ENCODE data around the gene RHOV. TPM values are rescaled to one million over a fixed set of nuclear protein-coding genes. Genes with fewer than 3 reads are reported as not detected.

The RHOV gene
- total RNA-seq, 2 experiments from 2014 or later: 0.63 to 1.5 TPM

DNA sequence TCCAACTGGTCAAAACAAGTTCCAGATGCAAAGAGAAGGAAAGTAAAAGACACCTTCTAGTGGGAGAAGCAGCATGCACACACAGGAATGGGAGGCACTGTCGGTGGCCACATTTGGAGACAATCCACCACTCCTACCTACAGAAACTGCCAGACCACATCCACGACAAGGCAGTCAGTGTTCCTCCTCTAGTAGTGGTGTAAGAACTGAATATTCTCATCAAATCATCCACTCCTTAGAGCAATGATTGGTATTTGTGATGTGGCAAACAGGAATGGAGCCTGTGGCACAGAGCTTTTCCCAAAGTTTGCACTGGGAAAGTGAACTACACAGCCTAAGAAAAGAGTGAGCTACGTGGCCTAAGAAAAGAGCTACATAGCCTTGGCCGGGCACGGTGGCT is 35.3 kb downstream of the RHOV start:
- no peak overlapping the region for H2AFZ ChIP-seq (ENCODE audit: low read length)

DNA sequence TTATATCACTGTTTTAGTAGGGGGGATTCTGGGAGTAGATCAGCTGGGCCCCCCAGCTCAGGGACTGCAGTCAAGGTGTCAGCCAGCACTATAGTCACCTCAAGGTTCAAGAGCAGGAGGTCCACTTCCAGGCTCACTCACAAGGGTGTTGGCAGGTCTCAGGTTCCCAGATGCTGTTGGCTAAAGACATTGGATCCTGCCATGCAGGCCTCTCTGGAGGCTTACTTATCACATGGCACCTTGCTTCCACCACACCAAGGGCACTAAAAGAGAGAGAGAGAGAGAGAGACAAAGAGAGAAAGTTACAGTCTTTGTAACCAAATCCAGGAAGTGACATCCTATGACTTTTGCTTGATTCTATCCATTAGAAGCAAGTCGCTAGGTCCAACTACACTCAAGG is 38.0 kb downstream of the RHOV start:
- no peaks in the 10 kb centered on the region for H3K9me2 ChIP-seq (ENCODE audit: insufficient read depth, low read length)
- no peak overlapping the region for H3K4me3 ChIP-seq (ENCODE audit: low read depth, low read length, poor library complexity, severe bottlenecking)
- DNase-seq (ENCODE audit: low spot score): no peak
- H2AFZ ChIP-seq (ENCODE audit: low read length): no peak overlapping the region
- intact Hi-C loops (cut with micrococcal nuclease; ENCODE audit: unreplicated experiment): no loop called here
- H3K79me2 ChIP-seq (ENCODE audit: insufficient read depth, low read depth, low read length): no peaks in the 10 kb centered on the region
- no TSS peak for BruUV-seq (replicated peaks)
- H3K4me1 ChIP-seq (ENCODE audit: insufficient read depth, low read length, poor library complexity, severe bottlenecking): no peaks in the 10 kb centered on the region
- H4K20me1 ChIP-seq (ENCODE audit: insufficient read depth, low read length): no peaks in the 10 kb centered on the region
- POLR2A ChIA-PET: no interaction called here
- H3K27ac ChIP-seq (ENCODE audit: low read depth, low read length, poor library complexity, severe bottlenecking): no peak overlapping the region
- CTCF ChIA-PET (ENCODE audit: unreplicated experiment): no interaction called here
- H3K4me2 ChIP-seq (ENCODE audit: low read length): no peak overlapping the region
- TF ChIP-seq EZH2phosphoT487 (IDR thresholded peaks at IDR 0.05; ENCODE audit: borderline replicate concordance, low read depth, low read length): no peak
- TF ChIP-seq, protein P1, sequence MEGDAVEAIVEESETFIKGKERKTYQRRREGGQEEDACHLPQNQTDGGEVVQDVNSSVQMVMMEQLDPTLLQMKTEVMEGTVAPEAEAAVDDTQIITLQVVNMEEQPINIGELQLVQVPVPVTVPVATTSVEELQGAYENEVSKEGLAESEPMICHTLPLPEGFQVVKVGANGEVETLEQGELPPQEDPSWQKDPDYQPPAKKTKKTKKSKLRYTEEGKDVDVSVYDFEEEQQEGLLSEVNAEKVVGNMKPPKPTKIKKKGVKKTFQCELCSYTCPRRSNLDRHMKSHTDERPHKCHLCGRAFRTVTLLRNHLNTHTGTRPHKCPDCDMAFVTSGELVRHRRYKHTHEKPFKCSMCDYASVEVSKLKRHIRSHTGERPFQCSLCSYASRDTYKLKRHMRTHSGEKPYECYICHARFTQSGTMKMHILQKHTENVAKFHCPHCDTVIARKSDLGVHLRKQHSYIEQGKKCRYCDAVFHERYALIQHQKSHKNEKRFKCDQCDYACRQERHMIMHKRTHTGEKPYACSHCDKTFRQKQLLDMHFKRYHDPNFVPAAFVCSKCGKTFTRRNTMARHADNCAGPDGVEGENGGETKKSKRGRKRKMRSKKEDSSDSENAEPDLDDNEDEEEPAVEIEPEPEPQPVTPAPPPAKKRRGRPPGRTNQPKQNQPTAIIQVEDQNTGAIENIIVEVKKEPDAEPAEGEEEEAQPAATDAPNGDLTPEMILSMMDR (conservative IDR thresholded peaks at IDR 0.05; ENCODE audit: low read length): no peak
- no peaks in the 10 kb centered on the region for H3K9me3 ChIP-seq (ENCODE audit: low read length)
- H3K36me3 ChIP-seq (ENCODE audit: insufficient read depth, low read length): no peaks in the 10 kb centered on the region

More for the DNA sequence above, 35.3 kb downstream of the RHOV start:
- H3K4me3 ChIP-seq (ENCODE audit: low read depth, low read length, poor library complexity, severe bottlenecking): no peak overlapping the region
- H3K79me2 ChIP-seq (ENCODE audit: insufficient read depth, low read depth, low read length): no peaks in the 10 kb centered on the region
- H3K9me3 ChIP-seq (ENCODE audit: low read length): no peaks in the 10 kb centered on the region
- no peaks in the 10 kb centered on the region for H4K20me1 ChIP-seq (ENCODE audit: insufficient read depth, low read length)
- H3K27ac ChIP-seq (ENCODE audit: low read depth, low read length, poor library complexity, severe bottlenecking): no peak overlapping the region
- no peaks in the 10 kb centered on the region for H3K36me3 ChIP-seq (ENCODE audit: insufficient read depth, low read length)
- no TSS peak for BruUV-seq (replicated peaks)
- H3K4me1 ChIP-seq (ENCODE audit: insufficient read depth, low read length, poor library complexity, severe bottlenecking): no peaks in the 10 kb centered on the region
- no peaks in the 10 kb centered on the region for H3K9me2 ChIP-seq (ENCODE audit: insufficient read depth, low read length)
- no peak for DNase-seq (ENCODE audit: low spot score)
- CTCF ChIA-PET (ENCODE audit: unreplicated experiment): no interaction called here
- intact Hi-C loops (cut with micrococcal nuclease; ENCODE audit: unreplicated experiment): no loop called here
- no peak for TF ChIP-seq EZH2phosphoT487 (IDR thresholded peaks at IDR 0.05; ENCODE audit: borderline replicate concordance, low read depth, low read length)
- TF ChIP-seq, protein P1 (conservative IDR thresholded peaks at IDR 0.05; ENCODE audit: low read length): no peak
- POLR2A ChIA-PET: no interaction called here
- no peak overlapping the region for H3K4me2 ChIP-seq (ENCODE audit: low read length)

DNA sequence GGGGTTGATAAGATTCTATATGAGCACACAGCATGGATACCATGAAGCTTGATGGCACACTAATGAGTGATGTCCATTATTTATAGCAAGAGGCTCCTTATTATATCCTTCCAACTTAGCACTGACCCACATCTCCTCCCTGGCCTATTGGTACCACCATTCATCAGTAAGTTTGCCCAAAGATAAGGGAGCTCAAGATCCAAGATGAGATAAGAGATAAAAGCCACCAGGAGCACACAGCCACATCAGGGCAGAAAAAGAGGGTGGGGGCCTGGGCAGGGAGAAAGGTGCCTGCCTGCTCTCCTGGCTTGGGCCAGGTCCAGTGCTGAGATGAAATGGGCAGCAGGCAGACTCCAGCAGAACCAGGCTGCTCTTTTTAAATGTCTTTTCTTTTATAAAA is 41.1 kb downstream of the RHOV start:
- CTCF ChIA-PET (ENCODE audit: unreplicated experiment): no interaction called here
- Histone ChIP-seq H3K9me2 (ENCODE audit: insufficient read depth, low read length) (no peaks in the 10 kb centered on the region), H3K9me3 (ENCODE audit: low read length) (no peaks in the 10 kb centered on the region), H3K4me1 (ENCODE audit: insufficient read depth, low read length, poor library complexity, severe bottlenecking) (no peaks in the 10 kb centered on the region), H3K4me2 (ENCODE audit: low read length) (no peak overlapping the region), H3K79me2 (ENCODE audit: insufficient read depth, low read depth, low read length) (no peaks in the 10 kb centered on the region), H3K27ac (ENCODE audit: low read depth, low read length, poor library complexity, severe bottlenecking) (no peak overlapping the region), H3K36me3 (ENCODE audit: insufficient read depth, low read length) (no peaks in the 10 kb centered on the region), H2AFZ (ENCODE audit: low read length) (no peak overlapping the region), H3K4me3 (ENCODE audit: low read depth, low read length, poor library complexity, severe bottlenecking) (no peak overlapping the region), H4K20me1 (ENCODE audit: insufficient read depth, low read length) (no peaks in the 10 kb centered on the region)
- DNase-seq (ENCODE audit: low spot score): no peak
- BruUV-seq (replicated peaks): no TSS peak
- POLR2A ChIA-PET: interaction anchor here (1.2 kb wide), 1 partner anchor 14 kb away, joined by 3 read pairs; no protein-coding TSS in a partner anchor
- no peak for TF ChIP-seq EZH2phosphoT487 (IDR thresholded peaks at IDR 0.05; ENCODE audit: borderline replicate concordance, low read depth, low read length)
- TF ChIP-seq, protein P1 (conservative IDR thresholded peaks at IDR 0.05; ENCODE audit: low read length): no peak
- intact Hi-C loops (cut with micrococcal nuclease; ENCODE audit: unreplicated experiment): no loop called here
